Jurkat, Clone E6-1 (cell line): Measurements from ENCODE around the gene DCUN1D3.
"Not testable (repeated sequence)": the region's sequence is repeated elsewhere in the genome, so short reads cannot be mapped to it uniquely, and the experiment has no call there.

Source experiments
- DNase-seq: peaks from one replicate; pipeline ENCODE4 v3.0.0-alpha.2; 2011; ENCODE audit warnings: low read depth, low spot score
- H3K4me3 ChIP-seq: 2 replicates; pipeline ENCODE4 v1.5.1; 2011; ENCODE audit warnings: mild to moderate bottlenecking, low read length, control low read depth, moderate library complexity

Gene DCUN1D3

GRCh38 chr16:20806168-20807050 is 93.7 kb downstream of the DCUN1D3 start, which contains the start of the genes ERI2 and REXO5:
TSS of gene ERI2 (minus strand) at chr16:20806472. CDS start at chr16:20806430, 42 bp downstream.
TSS of gene REXO5 (plus strand) at chr16:20806527. CDS start at chr16:20806954, 427 bp downstream.
- no peak for DNase-seq
- H3K4me3 ChIP-seq = no peak within 1 kb of the TSS

GRCh38 chr16:20805684-20806167 is 94.4 kb downstream of the DCUN1D3 start:
- not testable (repeated sequence) for DNase-seq, H3K4me3 ChIP-seq
